GM06990 (cell line): ENCODE measurements around the gene DPEP3.
"Not testable (repeated sequence)": the region's sequence is repeated elsewhere in the genome, so short reads cannot be mapped to it uniquely, and the experiment has no call there.

Experiments used
- DNase-seq: peaks from one replicate; pipeline ENCODE4 v3.0.0-alpha.2; 2011; ENCODE audit not compliant: insufficient read length; ENCODE audit errors: extremely low read depth
- H3K27me3 ChIP-seq: replicated peaks from 2 replicates; pipeline ENCODE4 v1.6.0; 2011; ENCODE audit warnings: low read length; ENCODE audit not compliant: control insufficient read depth, insufficient read depth
- H3K36me3 ChIP-seq: 2 replicates; pipeline ENCODE4 v1.5.1; 2011; ENCODE audit warnings: low read length; ENCODE audit not compliant: control insufficient read depth, insufficient read depth
- H3K4me3 ChIP-seq: replicated peaks from 2 replicates; pipeline ENCODE4 v1.5.1; 2011; ENCODE audit warnings: low read depth, mild to moderate bottlenecking, control low read depth, low read length
- CTCF ChIP-seq: IDR thresholded peaks from 2 replicates; pipeline ENCODE4 v1.5.1; 2011; ENCODE audit warnings: low read length, control low read depth, mild to moderate bottlenecking, inconsistent platforms; ENCODE audit not compliant: insufficient read depth, poor library complexity, severe bottlenecking

The DPEP3 gene

GRCh38 chr16:68005211-68005610, 24.9 kb upstream of the DPEP3 start:
- H3K4me3 ChIP-seq: no peak overlapping the region
- H3K27me3 ChIP-seq: no peaks in the 10 kb centered on the region
- no peaks in the 10 kb centered on the region for H3K36me3 ChIP-seq
- no peak for TF ChIP-seq CTCF
- no peak for DNase-seq

- no peaks in the 10 kb centered on the region for H3K36me3 ChIP-seq
- no peaks in the 10 kb centered on the region for H3K27me3 ChIP-seq
- no peak for TF ChIP-seq CTCF
- no peak overlapping the region for H3K4me3 ChIP-seq
- no peak for DNase-seq
Measured at GRCh38 chr16:68003031-68003430, 22.7 kb upstream of the DPEP3 start.

GRCh38 chr16:68000450-68000849, 20.2 kb upstream of the DPEP3 start:
- no peaks in the 10 kb centered on the region for H3K36me3 ChIP-seq
- no peak for DNase-seq
- TF ChIP-seq CTCF: no peak
- no peak overlapping the region for H3K4me3 ChIP-seq
- H3K27me3 ChIP-seq: no peaks in the 10 kb centered on the region

GRCh38 chr16:67999985-68000384, 19.7 kb upstream of the DPEP3 start:
- no peaks in the 10 kb centered on the region for H3K27me3 ChIP-seq
- no peak overlapping the region for H3K4me3 ChIP-seq
- no peak for DNase-seq
- TF ChIP-seq CTCF: no peak
- H3K36me3 ChIP-seq: no peaks in the 10 kb centered on the region

- not testable (repeated sequence) for H3K27me3 ChIP-seq, H3K36me3 ChIP-seq, DNase-seq, H3K4me3 ChIP-seq
Measured at GRCh38 chr16:67998779-67999688, 18.7 kb upstream of the DPEP3 start, which contains the start of gene DPEP2. Gene DPEP2, minus strand, starts transcription at chr16:67999484. Its CDS starts 6,272 bp downstream, at chr16:67993212.

- DNase-seq, H3K27me3 ChIP-seq, H3K36me3 ChIP-seq, H3K4me3 ChIP-seq: not testable (repeated sequence)
Measured at GRCh38 chr16:67998231-67998778, 18.0 kb upstream of the DPEP3 start.
